HFFc6 (cell line): ENCODE measurements around the gene ARHGEF40. TPM values are rescaled to one million over a fixed set of nuclear protein-coding genes. Genes with fewer than 3 reads are reported as not detected.

Experiments
- DNase-seq: peaks from one replicate; pipeline ENCODE4 v3.0.0-alpha.2; 2018
- H3K27ac Mint-ChIP-seq: 2 replicates; pipeline ENCODE4 v1.8.0; 2020; ENCODE audit warnings: mild to moderate bottlenecking, mixed read lengths
- H3K27me3 Mint-ChIP-seq: 2 replicates; pipeline ENCODE4 v1.8.0; 2021; ENCODE audit warnings: mild to moderate bottlenecking, moderate library complexity, mixed read lengths; ENCODE audit not compliant: insufficient read depth
- H3K36me3 Mint-ChIP-seq: 2 replicates; pipeline ENCODE4 v1.8.0; 2021; ENCODE audit warnings: low read depth, mixed read lengths
- H3K4me1 Mint-ChIP-seq: 2 replicates; pipeline ENCODE4 v1.8.0; 2020; ENCODE audit warnings: low read depth, mixed read lengths
- H3K4me3 Mint-ChIP-seq: 2 replicates; pipeline ENCODE4 v1.8.0; 2020; ENCODE audit warnings: mild to moderate bottlenecking, moderate library complexity, mixed read lengths
- H3K9me3 Mint-ChIP-seq: 2 replicates; pipeline ENCODE4 v1.8.0; 2020; ENCODE audit warnings: mild to moderate bottlenecking, mixed read lengths
- CTCF ChIP-seq: fragments of 200-600 bp; sonication (generic); IDR thresholded peaks from 2 replicates; pipeline ENCODE4 v1.5.0; 2021; ENCODE audit warnings: antibody characterized with exemption, mild to moderate bottlenecking
- total RNA-seq, 6 experiments: library from RNA; stranded (reverse); fragmentation: NEBNext Ultra II Directional; extraction: Animal tissue kit (Norgen Biotek cat#: 25700); gene quantifications; 2 replicates in 1 of 6; 3 replicates in 5 of 6; pipeline ENCODE4 v1.2.3, GENCODE V29; 2021

ARHGEF40 gene
- total RNA-seq, 6 experiments from 2014 or later, result 30.4 to 43.0 (median 40.8) TPM

- peaks cover 8% of the 10 kb centered on the region for H3K27me3 Mint-ChIP-seq
- H3K4me1 Mint-ChIP-seq, result peaks cover 37% of the 10 kb centered on the region
- no peak overlapping the region for H3K27ac Mint-ChIP-seq
- DNase-seq, result no peak
- no peaks in the 10 kb centered on the region for H3K36me3 Mint-ChIP-seq
- H3K4me3 Mint-ChIP-seq, result no peak overlapping the region
- TF ChIP-seq CTCF, result no peak
- no peaks in the 10 kb centered on the region for H3K9me3 Mint-ChIP-seq
Measured at GRCh38 chr14:21048638-21049037, 21.5 kb upstream of the ARHGEF40 start.

GRCh38 chr14:21049271-21049673 is 20.8 kb upstream of the ARHGEF40 start:
- TF ChIP-seq CTCF, result no peak
- peak; percentile 51 for DNase-seq
- H3K27me3 Mint-ChIP-seq, result peaks cover 8% of the 10 kb centered on the region; the same call in 1 of the 2 replicates
- H3K9me3 Mint-ChIP-seq, result no peaks in the 10 kb centered on the region
- peaks cover 34% of the 10 kb centered on the region for H3K4me1 Mint-ChIP-seq
- H3K36me3 Mint-ChIP-seq, result no peaks in the 10 kb centered on the region
- peak overlapping the region; percentile 13 for H3K27ac Mint-ChIP-seq
- H3K4me3 Mint-ChIP-seq, result peak overlapping the region; percentile 44

GRCh38 chr14:21050597-21050996 is 19.5 kb upstream of the ARHGEF40 start:
- Mint-ChIP-seq H3K27me3 (peaks cover 5% of the 10 kb centered on the region; the same call in 1 of the 2 replicates), H3K9me3 (no peaks in the 10 kb centered on the region), H3K4me1 (peaks cover 30% of the 10 kb centered on the region), H3K27ac (no peak overlapping the region), H3K4me3 (no peak overlapping the region), H3K36me3 (no peaks in the 10 kb centered on the region)
- no peak for DNase-seq
- no peak for TF ChIP-seq CTCF

- Mint-ChIP-seq H3K4me1 (peaks cover 27% of the 10 kb centered on the region), H3K27me3 (peaks cover 5% of the 10 kb centered on the region; the same call in 1 of the 2 replicates), H3K4me3 (no peak overlapping the region), H3K9me3 (no peaks in the 10 kb centered on the region), H3K27ac (no peak overlapping the region), H3K36me3 (no peaks in the 10 kb centered on the region)
- DNase-seq, result no peak
- TF ChIP-seq CTCF, result no peak
Measured at GRCh38 chr14:21053184-21054122, 16.7 kb upstream of the ARHGEF40 start.

DNA sequence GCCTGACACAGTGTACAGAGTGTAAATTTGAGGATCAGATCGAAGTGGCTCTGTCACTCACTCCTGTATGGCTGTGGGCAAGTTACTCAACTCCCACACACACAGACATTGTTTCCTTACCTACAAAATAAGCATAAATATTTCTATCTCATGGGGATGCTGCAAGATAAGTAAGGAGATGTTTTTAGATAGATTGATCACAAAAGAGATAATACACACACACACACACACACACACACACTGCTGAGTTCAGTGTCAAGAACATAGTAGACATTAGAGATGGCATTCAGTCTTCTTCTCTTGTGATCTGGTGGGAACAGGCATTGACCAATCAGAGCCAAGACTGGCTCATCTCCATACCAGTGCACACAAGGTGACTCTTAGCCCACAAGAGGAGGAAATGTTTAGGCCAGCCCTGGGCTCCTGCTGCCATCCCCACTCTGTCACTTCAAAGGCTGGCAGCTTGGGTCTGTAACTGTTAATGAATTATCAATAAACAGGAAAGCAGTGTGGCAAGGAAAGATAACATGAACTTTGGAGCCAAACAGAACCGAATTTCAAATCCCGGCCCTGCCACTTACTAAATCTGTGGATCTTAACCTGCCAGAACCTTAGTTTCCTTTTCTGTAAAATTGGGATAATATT is 15.9 kb upstream of the ARHGEF40 start:
- no peak overlapping the region for H3K27ac Mint-ChIP-seq
- no peak overlapping the region for H3K4me3 Mint-ChIP-seq
- peaks cover 5% of the 10 kb centered on the region; the same call in 1 of the 2 replicates for H3K27me3 Mint-ChIP-seq
- no peak for DNase-seq
- no peaks in the 10 kb centered on the region for H3K36me3 Mint-ChIP-seq
- no peaks in the 10 kb centered on the region for H3K9me3 Mint-ChIP-seq
- H3K4me1 Mint-ChIP-seq, result peaks cover 22% of the 10 kb centered on the region
- no peak for TF ChIP-seq CTCF
